HepG2 (cell line): ENCODE results near the gene PIP5K1C. TPM values are rescaled to one million over a fixed set of nuclear protein-coding genes. Genes with fewer than 3 reads are reported as not detected.
A peak's percentile ranks its signal among the peaks of the same experiment; 100 is the strongest.

ENCODE experiments used
- ATAC-seq: fragments of 200-7000 bp; cut with Tn5 transposase; 3 replicates; pipeline ENCODE4 v1.9.1; 2020; ENCODE audit warnings: mild to moderate bottlenecking, moderate library complexity
- BruUV-seq: library from RNA; stranded (reverse); fragments of 400-500 nt; replicated peaks from 2 replicates; lab custom pipeline; 2021; lab: Mats Ljungman, UMichigan
- CTCF ChIA-PET: fragments of 300-600 bp; formaldehyde crosslinking; extraction: SDS; loops from one replicate; lab custom pipeline; 2021; ENCODE audit warnings: low total read pairs, inconsistent platforms, low intra/inter-chr PET ratio; lab: Yijun Ruan, JAX
- POLR2A ChIA-PET: fragments of 350-600 bp; sonication (Branson Sonifier 250); formaldehyde crosslinking; loops from one replicate; lab custom pipeline; 2020; ENCODE audit warnings: antibody characterized with exemption, inconsistent platforms; lab: Yijun Ruan, JAX
- DNase-seq: peaks from one replicate; pipeline ENCODE4 v3.0.0-alpha.2; 2015; ENCODE audit warnings: low spot score
- FAIRE-seq: peaks from 3 replicates; lab custom pipeline; 2011; peaks lifted over from hg19 to GRCh38; lab: Jason Lieb, UNC
- H2AFZ ChIP-seq: one replicate; pipeline ENCODE4 v1.6.1; 2011; ENCODE audit warnings: low read length, inconsistent platforms
- H3K27ac ChIP-seq: fragments of 300-600 bp; 3 replicates; pipeline ENCODE4 v1.8.0; 2011; ENCODE audit warnings: mixed run types, mild to moderate bottlenecking, mixed read lengths, low read length, inconsistent platforms; ENCODE audit not compliant: insufficient read depth; ENCODE audit errors: extremely low read length
- H3K27me3 ChIP-seq, 2 experiments: fragments of 200-600 bp in 1 of 2; 2 replicates in 1 of 2; 3 replicates in 1 of 2; pipeline versions ENCODE4 v1.6.0 to v1.8.0; 2011; ENCODE audit warnings: low read length in 2 of 2, mild to moderate bottlenecking in 2 of 2, moderate library complexity in 2 of 2, inconsistent platforms in 1 of 2; ENCODE audit not compliant: insufficient read depth in 2 of 2, control insufficient read depth in 1 of 2
- H3K36me3 ChIP-seq, 2 experiments: fragments of 200-600 bp in 1 of 2; replicated peaks in 1 of 2; 2 replicates in 1 of 2; 3 replicates in 1 of 2; pipeline versions ENCODE4 v1.5.1 to v1.8.0; 2011; ENCODE audit warnings: low read length in 2 of 2, inconsistent platforms in 1 of 2; ENCODE audit not compliant: insufficient read depth in 2 of 2, control insufficient read depth in 1 of 2
- H3K4me1 ChIP-seq: 2 replicates; pipeline ENCODE4 v1.5.1; 2012; ENCODE audit warnings: low read length, inconsistent platforms; ENCODE audit not compliant: insufficient read depth
- H3K4me2 ChIP-seq: 2 replicates; pipeline ENCODE4 v1.6.0; 2011; ENCODE audit warnings: low read depth, low read length, inconsistent platforms
- H3K4me3 ChIP-seq, 3 experiments: fragments of 200-600 bp in 1 of 3; sonication (generic), shearing (Covaris generic) in 1 of 3; replicated peaks in 1 of 3; 2 replicates each; pipeline ENCODE4 v1.5.1; 2011 to 2016; ENCODE audit warnings: low read length in 3 of 3, inconsistent platforms in 2 of 3, low read depth in 2 of 3, mild to moderate bottlenecking in 2 of 3, control low read depth in 1 of 3, mixed read lengths in 1 of 3; ENCODE audit not compliant: insufficient read depth in 1 of 3
- H3K79me2 ChIP-seq: one replicate; pipeline ENCODE4 v1.6.1; 2011; ENCODE audit warnings: low read length, inconsistent platforms; ENCODE audit not compliant: insufficient read depth
- H3K9ac ChIP-seq: 2 replicates; pipeline ENCODE4 v1.6.0; 2011; ENCODE audit warnings: mild to moderate bottlenecking, low read depth, low read length, inconsistent platforms; ENCODE audit not compliant: insufficient read depth
- H3K9me3 ChIP-seq: 2 replicates; pipeline ENCODE4 v1.5.1; 2012; ENCODE audit warnings: mild to moderate bottlenecking, low read length
- H4K20me1 ChIP-seq: 2 replicates; pipeline ENCODE4 v1.6.0; 2011; ENCODE audit warnings: inconsistent platforms, mild to moderate bottlenecking, low read length, moderate library complexity; ENCODE audit not compliant: insufficient read depth
- CBX5 ChIP-seq: sonication (generic); formaldehyde crosslinking; IDR thresholded peaks from 2 replicates; pipeline ENCODE4 v1.4.0; 2020; ENCODE audit warnings: missing genetic modification reagents, borderline replicate concordance
- FOXA3 ChIP-seq: IDR thresholded peaks from 2 replicates; pipeline ENCODE4 v1.6.1; 2016; ENCODE audit warnings: missing genetic modification reagents, missing compliant biosample characterization
- IRX3 ChIP-seq: sonication (generic); formaldehyde crosslinking; IDR thresholded peaks from 2 replicates; pipeline ENCODE4 v1.8.1; 2023; ENCODE audit warnings: mild to moderate bottlenecking, low read depth, missing genetic modification reagents, borderline replicate concordance
- POLR2A ChIP-seq, 2 experiments: IDR thresholded peaks; 2 replicates each; pipeline ENCODE4 v1.6.1; 2011; ENCODE audit warnings: low read depth in 2 of 2, low read length in 2 of 2, mild to moderate bottlenecking in 1 of 2, moderate library complexity in 1 of 2; ENCODE audit not compliant: insufficient read depth in 1 of 2
- PRDM4 ChIP-seq: sonication (generic); formaldehyde crosslinking; IDR thresholded peaks from 2 replicates; pipeline ENCODE4 v1.9.0; 2021; ENCODE audit warnings: missing genetic modification reagents, borderline replicate concordance
- SRSF4 ChIP-seq: fragments of 200-400 bp; formaldehyde crosslinking; IDR thresholded peaks from one replicate; pipeline ENCODE4 v1.6.1; 2018; ENCODE audit warnings: mild to moderate bottlenecking, low read depth, low read length, moderate library complexity; ENCODE audit not compliant: poor library complexity, severe bottlenecking
- TARDBP ChIP-seq: sonication (generic); formaldehyde crosslinking; IDR thresholded peaks from 2 replicates; pipeline ENCODE4 v1.8.0; 2022; ENCODE audit warnings: mild to moderate bottlenecking, missing genetic modification reagents
- YY1 ChIP-seq: IDR thresholded peaks from 2 replicates; pipeline ENCODE4 v1.6.1; 2011; ENCODE audit warnings: low read length, low read depth, moderate library complexity, mild to moderate bottlenecking; ENCODE audit not compliant: insufficient read depth, insufficient replicate concordance
- ZBTB26 ChIP-seq: IDR thresholded peaks from 2 replicates; pipeline ENCODE4 v1.6.1; 2016; ENCODE audit warnings: missing compliant biosample characterization, missing genetic modification reagents, borderline replicate concordance
- ZNF136 ChIP-seq: sonication (generic); formaldehyde crosslinking; IDR thresholded peaks from 2 replicates; pipeline ENCODE4 v1.8.1; 2022; ENCODE audit warnings: low read depth, mild to moderate bottlenecking, moderate library complexity, missing genetic modification reagents
- ZNF441 ChIP-seq: sonication (generic); formaldehyde crosslinking; IDR thresholded peaks from 2 replicates; pipeline ENCODE4 v1.7.0; 2021; ENCODE audit warnings: missing genetic modification reagents, borderline replicate concordance
- ZSCAN25 ChIP-seq: sonication (generic); formaldehyde crosslinking; IDR thresholded peaks from 2 replicates; pipeline ENCODE4 v1.8.0; 2022; ENCODE audit warnings: mild to moderate bottlenecking, missing genetic modification reagents
- WGBS: methylation state at CpG from one replicate; pipeline ENCODE4 v1.1.6; 2017; ENCODE audit warnings: low lambda C conversion rate; 5-methylcytosine and 5-hydroxymethylcytosine counted together
- in situ Hi-C: cut with HindIII; loops from 2 replicates; pipeline ENCODE4 v1.10.0; 2017; ENCODE audit warnings: low pct_unique_long_range_greater_than_20kb; ENCODE audit not compliant: extremely low pct_ligation_motif_present
- intact Hi-C: fragments of 100-400 bp; cut with micrococcal nuclease; formaldehyde crosslinking; loops from one replicate; pipeline ENCODE4 v1.10.0; 2022; ENCODE audit not compliant: unreplicated experiment
- polyA plus RNA-seq, 8 experiments: library from polyadenylated mRNA; depleted of rRNA in 3 of 8; stranded (reverse) in 7 of 8; unstranded in 1 of 8; fragments of >200 nt; fragmentation: Illumina TruSeq in 4 of 8; extraction: Trizol in 4 of 8; gene quantifications; 2 replicates each; pipeline versions ENCODE4 v1.2.1 to v1.2.3, GENCODE V29; 2011 to 2016; ENCODE audit warnings: low read depth in 4 of 8, missing spikeins in 1 of 8, mixed read lengths in 1 of 8; ENCODE audit not compliant: insufficient read depth in 1 of 8
- total RNA-seq, 5 experiments: library from RNA; depleted of rRNA; stranded (reverse); fragments of >200 nt; fragmentation: Illumina TruSeq; extraction: Trizol; gene quantifications; 2 replicates each; pipeline ENCODE4 v1.2.3, GENCODE V29; 2016; ENCODE audit warnings: low read depth in 1 of 5

Gene PIP5K1C
- total and polyA plus RNA-seq, 2 of the 13 experiments (the other 11 are each of a cell fraction or from before 2014, with no cell fraction given), result 3.6 to 4.3 TPM

- TF ChIP-seq ZSCAN25 (CRISPR knock-in tag), result peak; percentile 54; the same call in 1 of the 2 replicates
- TF ChIP-seq ZNF441 (CRISPR knock-in tag), result no peak
Observed at GRCh38 chr19:3604227-3604986, 95.9 kb downstream of the PIP5K1C start (continued).

GRCh38 chr19:3603121-3603811, 97.0 kb downstream of the PIP5K1C start:
- ChIA-PET CTCF (no interaction called here), POLR2A (no interaction called here)
- no peak for FAIRE-seq
- 66% methylated on average over 7 of the region's 23 CpGs for WGBS
- no peaks in the 10 kb centered on the region for H3K36me3 ChIP-seq
- H3K79me2 ChIP-seq, result no peaks in the 10 kb centered on the region
- H3K9ac ChIP-seq, result no peak overlapping the region
- H3K4me2 ChIP-seq, result peak overlapping the region; percentile 48; the same call in 1 of the 2 replicates
- no TSS peak for BruUV-seq
- no peak for DNase-seq
- in situ Hi-C loops (no loop called here), intact Hi-C loops (no loop called here)
- H3K27me3 ChIP-seq, result peaks cover 0 to 29% of the 10 kb centered on the region in 2 experiments; a peak in 2 of 5 replicates
- no peak overlapping the region for H2AFZ ChIP-seq
- no peaks in the 10 kb centered on the region for H3K9me3 ChIP-seq
- no peak overlapping the region for H3K4me3 ChIP-seq
- H3K4me1 ChIP-seq, result peaks cover 46% of the 10 kb centered on the region
- no peak; the same call in 2 of the 3 replicates for ATAC-seq
- no peaks in the 10 kb centered on the region for H4K20me1 ChIP-seq
- H3K27ac ChIP-seq, result no peak overlapping the region
- TF ChIP-seq YY1, result no peak
- no peak for TF ChIP-seq TARDBP (CRISPR knock-in tag)
- TF ChIP-seq ZBTB26 (CRISPR knock-in tag), result no peak
- TF ChIP-seq SRSF4, result no peak
- TF ChIP-seq FOXA3 (CRISPR knock-in tag), result no peak
- no peak for TF ChIP-seq IRX3
- TF ChIP-seq POLR2A (IDR thresholded peaks at IDR 0.05; ENCODE audit: insufficient read depth in 1 of 2, low read depth in 2 of 2, low read length in 2 of 2), result no peak
- TF ChIP-seq ZNF136, result no peak
- TF ChIP-seq PRDM4 (CRISPR knock-in tag), result peak; percentile 99
- no peak for TF ChIP-seq CBX5 (CRISPR knock-in tag)
